Panc1 (cell line): Measurements from ENCODE around the gene C5.

ENCODE experiments used
- CTCF ChIP-seq: fragments of 450-650 bp; IDR thresholded peaks from 2 replicates; pipeline ENCODE4 v1.5.1; 2017; ENCODE audit warnings: mild to moderate bottlenecking
- POLR2AphosphoS5 ChIP-seq: IDR thresholded peaks from 2 replicates; pipeline ENCODE4 v1.6.1; 2012; ENCODE audit warnings: mild to moderate bottlenecking, low read depth, low read length, moderate library complexity

GRCh38 chr9:120970244-120970643 is 79.8 kb downstream of the C5 start:
- TF ChIP-seq CTCF (no peak), POLR2AphosphoS5 (no peak)
